Endothelial cell (in vitro differentiated cells): ENCODE data around the gene RAMP1. TPM values are rescaled to one million over a fixed set of nuclear protein-coding genes. Genes with fewer than 3 reads are reported as not detected.

Source experiments
- DNase-seq: peaks from one replicate; pipeline ENCODE4 v3.0.0; 2021; ENCODE audit warnings: low spot score
- H3K27ac Mint-ChIP-seq: one replicate; pipeline ENCODE4 v1.8.0; 2021; ENCODE audit warnings: mixed read lengths, inconsistent platforms; ENCODE audit not compliant: unreplicated experiment
- H3K27me3 Mint-ChIP-seq: one replicate; pipeline ENCODE4 v1.8.0; 2021; ENCODE audit warnings: mild to moderate bottlenecking, moderate library complexity, mixed read lengths, inconsistent platforms; ENCODE audit not compliant: unreplicated experiment
- H3K36me3 Mint-ChIP-seq: one replicate; pipeline ENCODE4 v1.8.0; 2021; ENCODE audit warnings: mild to moderate bottlenecking, low read depth, mixed read lengths, inconsistent platforms; ENCODE audit not compliant: unreplicated experiment
- H3K4me1 Mint-ChIP-seq: one replicate; pipeline ENCODE4 v1.8.0; 2021; ENCODE audit warnings: mild to moderate bottlenecking, mixed read lengths, inconsistent platforms; ENCODE audit not compliant: unreplicated experiment
- H3K4me3 Mint-ChIP-seq: one replicate; pipeline ENCODE4 v1.8.0; 2021; ENCODE audit warnings: mild to moderate bottlenecking, mixed read lengths, inconsistent platforms; ENCODE audit not compliant: unreplicated experiment
- H3K9me3 Mint-ChIP-seq: one replicate; pipeline ENCODE4 v1.8.0; 2021; ENCODE audit warnings: mixed read lengths, inconsistent platforms; ENCODE audit not compliant: unreplicated experiment
- CTCF ChIP-seq: fragments of 200-600 bp; sonication (generic); IDR thresholded peaks from one replicate; pipeline ENCODE4 v1.5.0; 2021; ENCODE audit warnings: antibody characterized with exemption; ENCODE audit not compliant: unreplicated experiment
- total RNA-seq: library from RNA; stranded (reverse); fragmentation: NEBNext Ultra II Directional; extraction: Animal tissue kit (Norgen Biotek cat#: 25700); gene quantifications from one replicate; pipeline ENCODE4 v1.2.1, GENCODE V29; 2021; ENCODE audit not compliant: unreplicated experiment

RAMP1 gene
- total RNA-seq, 1 donor from 2014 or later = 2.2 TPM

- peaks cover 10% of the 10 kb centered on the region for H3K27me3 Mint-ChIP-seq
- H3K27ac Mint-ChIP-seq = no peak overlapping the region
- no peaks in the 10 kb centered on the region for H3K9me3 Mint-ChIP-seq
- no peaks in the 10 kb centered on the region for H3K36me3 Mint-ChIP-seq
- DNase-seq = peak; percentile 90
- peak; percentile 98 for TF ChIP-seq CTCF
- no peak overlapping the region for H3K4me3 Mint-ChIP-seq
- peaks cover 10% of the 10 kb centered on the region for H3K4me1 Mint-ChIP-seq
Observed at GRCh38 chr2:237923481-237924163, 64.2 kb downstream of the RAMP1 start.

GRCh38 chr2:237924164-237924534, 64.7 kb downstream of the RAMP1 start:
- Mint-ChIP-seq H3K4me1 (peaks cover 9% of the 10 kb centered on the region), H3K27me3 (peaks cover 8% of the 10 kb centered on the region), H3K9me3 (no peaks in the 10 kb centered on the region), H3K27ac (no peak overlapping the region), H3K4me3 (no peak overlapping the region), H3K36me3 (no peaks in the 10 kb centered on the region)
- no peak for DNase-seq
- TF ChIP-seq CTCF = no peak

GRCh38 chr2:237927135-237927534, 67.7 kb downstream of the RAMP1 start:
- Mint-ChIP-seq H3K9me3 (no peaks in the 10 kb centered on the region), H3K36me3 (no peaks in the 10 kb centered on the region), H3K4me1 (no peaks in the 10 kb centered on the region), H3K27ac (no peak overlapping the region), H3K27me3 (peaks cover 8% of the 10 kb centered on the region), H3K4me3 (no peak overlapping the region)
- no peak for TF ChIP-seq CTCF
- DNase-seq = peak; percentile 46

GRCh38 chr2:237927986-237928385, 68.6 kb downstream of the RAMP1 start:
- Mint-ChIP-seq H3K27me3 (peaks cover 8% of the 10 kb centered on the region), H3K4me1 (no peaks in the 10 kb centered on the region), H3K4me3 (no peak overlapping the region), H3K36me3 (no peaks in the 10 kb centered on the region), H3K9me3 (no peaks in the 10 kb centered on the region), H3K27ac (no peak overlapping the region)
- no peak for DNase-seq
- TF ChIP-seq CTCF = no peak

- DNase-seq = no peak
- H3K27ac Mint-ChIP-seq = no peak overlapping the region
- TF ChIP-seq CTCF = no peak
- H3K27me3 Mint-ChIP-seq = peaks cover 8% of the 10 kb centered on the region
- H3K4me3 Mint-ChIP-seq = no peak overlapping the region
- no peaks in the 10 kb centered on the region for H3K9me3 Mint-ChIP-seq
- H3K36me3 Mint-ChIP-seq = no peaks in the 10 kb centered on the region
- H3K4me1 Mint-ChIP-seq = no peaks in the 10 kb centered on the region
Observed at GRCh38 chr2:237929979-237930378, 70.6 kb downstream of the RAMP1 start.
